K562 (cell line): Measurements from ENCODE around the gene TLE4.

ENCODE experiments used
- CTCF ChIP-seq, 3 experiments: IDR thresholded peaks in 2 of 3; conservative IDR thresholded peaks in 1 of 3; 2 replicates each; pipeline ENCODE4 v1.5.1; 2011 to 2012; ENCODE audit warnings: low read length in 3 of 3, mild to moderate bottlenecking in 3 of 3, control low read depth in 2 of 3, improper control_type of control experiment in 1 of 3, inconsistent platforms in 1 of 3, low read depth in 1 of 3, mixed read lengths in 1 of 3, moderate library complexity in 1 of 3; ENCODE audit not compliant: insufficient read depth in 2 of 3
- TFAM ChIP-seq: fragments of 250-450 bp; sonication (Bioruptor Pico); conservative IDR thresholded peaks from 2 replicates; pipeline ENCODE4 v1.5.0; 2021; ENCODE audit warnings: mild to moderate bottlenecking, moderate library complexity
- YY1 ChIP-seq, 3 experiments: IDR thresholded peaks; 2 replicates each; pipeline ENCODE4 v1.6.1; 2011; ENCODE audit warnings: low read length in 2 of 3, mild to moderate bottlenecking in 2 of 3, moderate library complexity in 2 of 3, borderline replicate concordance in 1 of 3, control low read depth in 1 of 3, low read depth in 1 of 3; ENCODE audit not compliant: insufficient read depth in 3 of 3, insufficient replicate concordance in 2 of 3, control insufficient read depth in 1 of 3, insufficient read length in 1 of 3; ENCODE audit errors: extremely low read depth in 1 of 3
- ZBTB40 ChIP-seq, 2 experiments: fragments of 450-650 bp in 1 of 2; sonication (generic) in 1 of 2; formaldehyde crosslinking in 1 of 2; IDR thresholded peaks; 2 replicates each; pipeline versions ENCODE4 v1.7.1 to v1.9.0; 2016 to 2022; ENCODE audit warnings: inconsistent platforms in 1 of 2, mild to moderate bottlenecking in 1 of 2, missing genetic modification reagents in 1 of 2
- ZNF134 ChIP-seq: fragments of 250-450 bp; sonication (Bioruptor Pico); conservative IDR thresholded peaks from 2 replicates; pipeline ENCODE4 v1.4.0; 2020
- ZNF316 ChIP-seq: fragments of 450-650 bp; IDR thresholded peaks from 2 replicates; pipeline ENCODE4 v1.6.1; 2016

GRCh38 chr9:79616013-79616412 is 44.2 kb downstream of the TLE4 start:
- TF ChIP-seq TFAM (CRISPR knock-in tag), result no peak
- TF ChIP-seq ZNF316, result no peak
- TF ChIP-seq CTCF (IDR thresholded peaks at IDR 0.05 in 2 of 3, conservative IDR thresholded peaks at IDR 0.05 in 1 of 3; ENCODE audit: insufficient read depth in 2 of 3, low read depth in 1 of 3, low read length in 3 of 3), result no peak
- no peak for TF ChIP-seq YY1 (IDR thresholded peaks at IDR 0.05; ENCODE audit: borderline replicate concordance in 1 of 3, control insufficient read depth in 1 of 3, extremely low read depth in 1 of 3, insufficient read depth in 3 of 3, insufficient read length in 1 of 3, insufficient replicate concordance in 2 of 3, low read depth in 1 of 3, low read length in 2 of 3)
- TF ChIP-seq ZNF134, result no peak
- TF ChIP-seq ZBTB40 (IDR thresholded peaks at IDR 0.05), result no peak
- TF ChIP-seq ZBTB40 (CRISPR knock-in tag; IDR thresholded peaks at IDR 0.05), result no peak
